HUES48 (cell line): ENCODE results near the gene SPG21.

ENCODE experiments used
- H3K27ac ChIP-seq: one replicate; pipeline ENCODE4 v1.7.0; 2013; ENCODE audit warnings: low read depth, low read length, inconsistent platforms
- H3K27me3 ChIP-seq: 2 replicates; pipeline ENCODE4 v1.6.1; 2013; ENCODE audit warnings: mild to moderate bottlenecking, low read length; ENCODE audit not compliant: control insufficient read depth, insufficient read depth
- H3K36me3 ChIP-seq: 2 replicates; pipeline ENCODE4 v1.6.1; 2013; ENCODE audit warnings: low read length; ENCODE audit not compliant: control insufficient read depth, insufficient read depth
- H3K4me1 ChIP-seq: 2 replicates; pipeline ENCODE4 v1.6.1; 2013; ENCODE audit warnings: mild to moderate bottlenecking, low read length; ENCODE audit not compliant: control insufficient read depth, insufficient read depth
- H3K4me3 ChIP-seq: 2 replicates; pipeline ENCODE4 v1.5.1; 2013; ENCODE audit warnings: mild to moderate bottlenecking, low read depth, low read length
- H3K9ac ChIP-seq: 2 replicates; pipeline ENCODE4 v1.6.1; 2013; ENCODE audit warnings: mild to moderate bottlenecking, low read depth, low read length, moderate library complexity
- H3K9me3 ChIP-seq: 2 replicates; pipeline ENCODE4 v1.6.1; 2013; ENCODE audit warnings: low read length; ENCODE audit not compliant: control insufficient read depth, insufficient read depth

Gene SPG21

GRCh38 chr15:64960153-64960552 is 29.6 kb downstream of the SPG21 start:
- no peak overlapping the region for H3K4me3 ChIP-seq
- peaks cover 75% of the 10 kb centered on the region for H3K36me3 ChIP-seq
- no peaks in the 10 kb centered on the region for H3K9me3 ChIP-seq
- no peak overlapping the region for H3K27ac ChIP-seq
- H3K27me3 ChIP-seq = no peaks in the 10 kb centered on the region
- H3K4me1 ChIP-seq = no peaks in the 10 kb centered on the region
- H3K9ac ChIP-seq = no peak overlapping the region

DNA sequence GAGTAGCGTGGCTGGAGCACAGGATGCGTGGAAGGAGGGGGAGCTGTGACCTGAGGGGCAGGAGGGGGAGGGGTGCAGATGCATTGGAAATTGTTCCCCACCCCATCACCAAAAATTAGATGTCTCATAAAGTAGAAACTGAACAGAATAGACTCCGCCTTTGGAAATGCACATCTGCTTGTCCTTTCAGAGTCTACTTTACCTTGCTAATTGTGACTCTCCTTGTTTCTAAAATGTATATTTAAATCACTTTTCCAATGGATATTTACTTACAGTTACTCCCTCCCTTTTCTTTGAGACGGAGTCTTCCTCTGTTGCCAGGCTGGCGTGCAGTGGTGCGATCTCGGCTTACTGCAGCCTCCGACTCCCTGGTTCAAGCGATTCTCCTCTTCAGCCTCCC is 30.6 kb downstream of the SPG21 start:
- no peak overlapping the region for H3K4me3 ChIP-seq
- H3K36me3 ChIP-seq = peaks cover 67% of the 10 kb centered on the region
- H3K27ac ChIP-seq = no peak overlapping the region
- no peak overlapping the region for H3K9ac ChIP-seq
- H3K4me1 ChIP-seq = no peaks in the 10 kb centered on the region
- H3K27me3 ChIP-seq = no peaks in the 10 kb centered on the region
- H3K9me3 ChIP-seq = no peaks in the 10 kb centered on the region; the same call in 1 of the 2 replicates

DNA sequence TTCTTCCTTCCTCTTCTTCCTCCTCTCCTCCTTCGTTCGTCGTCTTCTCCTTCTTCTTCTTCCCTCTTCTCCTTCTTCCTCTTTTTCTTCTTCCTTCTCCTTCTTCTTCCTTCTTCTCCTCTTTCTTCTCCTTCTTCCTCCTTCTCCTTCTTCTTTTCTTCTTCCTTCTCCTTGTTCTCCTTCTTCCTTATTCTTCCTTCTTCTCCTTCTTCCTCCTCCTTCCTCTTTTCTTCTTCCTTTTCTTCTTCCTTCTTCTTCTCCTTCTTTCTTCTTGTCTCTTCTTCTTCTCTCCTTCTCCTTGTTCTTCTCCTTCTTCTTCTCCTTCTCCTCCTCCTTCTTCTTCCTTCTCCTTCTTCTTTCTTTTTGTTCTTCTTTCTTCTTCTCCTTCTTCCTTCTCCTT is 35.3 kb downstream of the SPG21 start:
- no peak overlapping the region for H3K9ac ChIP-seq
- peaks cover 30% of the 10 kb centered on the region for H3K36me3 ChIP-seq
- no peak overlapping the region for H3K27ac ChIP-seq
- H3K27me3 ChIP-seq = no peaks in the 10 kb centered on the region
- H3K9me3 ChIP-seq = no peaks in the 10 kb centered on the region; the same call in 1 of the 2 replicates
- H3K4me1 ChIP-seq = no peaks in the 10 kb centered on the region
- no peak overlapping the region for H3K4me3 ChIP-seq

- H3K27me3 ChIP-seq = no peaks in the 10 kb centered on the region
- no peaks in the 10 kb centered on the region; the same call in 1 of the 2 replicates for H3K9me3 ChIP-seq
- H3K27ac ChIP-seq = no peak overlapping the region
- no peak overlapping the region for H3K9ac ChIP-seq
- H3K4me1 ChIP-seq = no peaks in the 10 kb centered on the region
- H3K4me3 ChIP-seq = no peak overlapping the region
- peaks cover 13% of the 10 kb centered on the region for H3K36me3 ChIP-seq
Measured at GRCh38 chr15:64951777-64952418, 37.8 kb downstream of the SPG21 start.

DNA sequence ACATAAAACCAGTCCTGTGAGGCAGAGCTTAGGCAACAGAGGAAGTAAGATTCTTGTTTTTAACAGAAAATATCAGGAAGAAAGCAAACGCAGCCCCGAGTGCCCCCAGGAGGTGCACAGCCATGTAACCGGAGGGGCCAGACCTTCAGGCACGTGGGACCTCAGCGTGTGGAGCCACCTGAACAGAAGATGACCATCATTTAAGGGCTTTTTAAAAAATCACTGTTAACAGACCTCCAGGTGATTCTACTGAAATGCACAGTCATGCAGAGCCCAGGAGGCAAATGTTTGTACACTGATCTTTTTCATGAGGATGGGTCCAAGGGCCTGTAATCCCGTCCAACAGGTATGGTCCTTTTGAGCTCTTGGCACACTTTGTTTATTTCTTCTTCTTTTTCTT is 38.8 kb downstream of the SPG21 start:
- Histone ChIP-seq H3K4me3 (no peak overlapping the region), H3K4me1 (no peaks in the 10 kb centered on the region), H3K27me3 (no peaks in the 10 kb centered on the region), H3K9ac (no peak overlapping the region), H3K9me3 (no peaks in the 10 kb centered on the region; the same call in 1 of the 2 replicates), H3K36me3 (peaks cover 8% of the 10 kb centered on the region), H3K27ac (no peak overlapping the region)

DNA sequence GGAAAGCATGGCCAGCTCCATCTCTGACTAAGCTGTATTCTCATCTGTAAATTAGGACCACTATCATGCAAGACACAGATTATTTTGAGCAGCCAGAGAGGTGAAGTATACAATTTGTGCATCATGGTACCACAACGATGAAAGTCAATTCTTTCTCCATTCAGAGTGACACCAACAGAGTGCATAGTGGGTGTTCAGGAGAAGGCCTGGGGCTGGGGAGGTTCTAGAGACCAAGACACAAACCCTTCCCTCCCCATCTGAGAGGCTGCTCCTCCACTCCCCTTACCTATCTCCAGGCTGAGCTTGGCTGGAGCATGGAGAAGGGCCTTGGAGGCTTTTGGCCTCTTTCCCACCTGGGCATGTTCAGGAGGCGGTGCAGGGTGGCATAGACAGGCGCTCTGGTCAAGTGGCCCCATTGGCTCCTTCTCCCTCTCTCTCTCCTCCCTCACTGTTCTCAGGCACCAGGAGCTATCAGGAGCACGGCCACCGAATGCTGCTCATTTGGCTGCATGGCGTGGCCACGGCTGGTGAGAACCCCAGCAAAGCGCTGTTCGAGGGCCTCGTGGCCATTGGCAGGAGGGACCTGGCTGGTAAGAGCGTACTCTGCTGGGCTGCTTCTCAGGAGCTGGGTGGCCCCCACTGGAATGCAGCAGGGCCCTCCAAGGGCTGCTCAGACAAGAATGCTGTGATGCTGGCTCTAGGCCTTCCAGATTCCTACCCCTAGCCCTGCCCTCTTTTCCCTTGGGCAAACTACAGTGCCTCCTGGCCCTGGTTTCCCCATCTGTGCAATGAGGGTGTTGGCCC is 40.1 kb downstream of the SPG21 start:
- Histone ChIP-seq H3K27me3 (no peaks in the 10 kb centered on the region), H3K9me3 (no peaks in the 10 kb centered on the region; the same call in 1 of the 2 replicates), H3K4me1 (no peaks in the 10 kb centered on the region), H3K9ac (no peak overlapping the region), H3K27ac (no peak overlapping the region), H3K36me3 (no peaks in the 10 kb centered on the region), H3K4me3 (no peak overlapping the region)

DNA sequence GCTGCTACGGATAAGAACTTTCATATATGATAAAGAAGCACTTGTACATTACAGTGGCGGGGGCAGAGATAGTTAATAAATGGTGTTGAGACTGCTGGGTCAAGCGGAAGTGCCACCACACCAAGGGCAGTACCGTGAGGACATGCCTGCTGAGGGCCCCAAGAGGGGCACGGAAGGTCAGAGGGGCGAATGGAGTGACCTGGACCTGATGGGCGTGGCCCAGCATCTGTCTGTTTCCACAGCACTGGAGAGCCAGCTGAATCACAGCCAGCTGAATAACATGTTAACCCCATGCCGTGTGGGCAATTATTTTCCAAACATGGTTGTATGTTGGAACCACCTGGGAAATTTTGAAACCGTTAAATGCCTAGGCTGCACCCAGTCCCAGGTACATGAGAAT is 40.8 kb downstream of the SPG21 start:
- Histone ChIP-seq H3K27me3 (no peaks in the 10 kb centered on the region), H3K4me3 (no peak overlapping the region), H3K27ac (no peak overlapping the region), H3K9me3 (no peaks in the 10 kb centered on the region), H3K9ac (no peak overlapping the region), H3K36me3 (no peaks in the 10 kb centered on the region), H3K4me1 (no peaks in the 10 kb centered on the region)

GRCh38 chr15:64947211-64947610 is 42.5 kb downstream of the SPG21 start:
- Histone ChIP-seq H3K4me3 (no peak overlapping the region), H3K36me3 (no peaks in the 10 kb centered on the region), H3K9me3 (no peaks in the 10 kb centered on the region), H3K4me1 (no peaks in the 10 kb centered on the region), H3K9ac (no peak overlapping the region), H3K27ac (no peak overlapping the region), H3K27me3 (no peaks in the 10 kb centered on the region)

- no peaks in the 10 kb centered on the region for H3K36me3 ChIP-seq
- no peaks in the 10 kb centered on the region for H3K4me1 ChIP-seq
- H3K27me3 ChIP-seq = no peaks in the 10 kb centered on the region
- no peak overlapping the region for H3K9ac ChIP-seq
- H3K4me3 ChIP-seq = no peak overlapping the region
- no peak overlapping the region for H3K27ac ChIP-seq
- H3K9me3 ChIP-seq = no peaks in the 10 kb centered on the region
Measured at GRCh38 chr15:64944961-64945360, 44.8 kb downstream of the SPG21 start.

DNA sequence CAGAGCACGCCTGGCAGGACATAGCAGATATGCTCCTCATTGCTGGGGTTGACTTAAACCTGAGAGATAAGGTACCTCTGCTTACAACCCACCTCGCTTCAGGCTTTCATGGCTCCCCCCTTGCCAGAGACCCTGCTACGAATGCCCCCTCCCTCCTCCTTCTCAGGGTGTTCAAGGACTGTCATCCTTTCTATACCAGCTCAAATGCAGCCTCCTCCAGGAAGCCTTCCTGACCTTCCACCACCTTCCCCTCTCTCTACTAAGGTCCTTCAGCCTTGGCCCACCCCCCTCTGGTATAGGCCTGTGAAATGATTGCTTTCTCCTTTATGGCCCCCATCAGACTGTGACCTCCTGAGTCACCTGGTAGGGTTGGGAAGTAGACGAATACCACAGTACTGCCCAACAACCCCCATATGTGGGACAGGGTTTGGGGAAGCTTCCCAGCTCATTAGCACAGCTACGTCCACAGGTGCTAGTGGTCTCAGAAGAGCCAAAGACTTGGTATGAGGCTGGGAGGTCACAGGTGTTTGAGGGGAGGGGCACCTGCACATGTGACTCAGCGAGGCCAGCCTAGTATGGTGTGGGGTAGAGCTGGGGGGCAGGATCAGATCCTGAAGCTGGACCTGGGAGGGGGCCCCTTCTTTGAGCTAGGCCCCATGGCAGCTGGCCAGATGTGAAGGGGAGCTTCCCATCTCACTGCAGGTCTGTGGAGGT is 46.0 kb downstream of the SPG21 start:
- Histone ChIP-seq H3K9ac (no peak overlapping the region), H3K27me3 (no peaks in the 10 kb centered on the region), H3K4me1 (no peaks in the 10 kb centered on the region), H3K36me3 (no peaks in the 10 kb centered on the region), H3K27ac (no peak overlapping the region), H3K9me3 (no peaks in the 10 kb centered on the region), H3K4me3 (no peak overlapping the region)

- H3K27ac ChIP-seq = no peak overlapping the region
- H3K4me1 ChIP-seq = no peaks in the 10 kb centered on the region
- H3K36me3 ChIP-seq = no peaks in the 10 kb centered on the region
- H3K27me3 ChIP-seq = no peaks in the 10 kb centered on the region
- H3K4me3 ChIP-seq = no peak overlapping the region
- no peaks in the 10 kb centered on the region for H3K9me3 ChIP-seq
- H3K9ac ChIP-seq = no peak overlapping the region
Measured at GRCh38 chr15:64942356-64942755, 47.4 kb downstream of the SPG21 start.
